CD4-positive, CD25-positive, alpha-beta regulatory T cell (primary cell): ENCODE data around the gene SLC22A7. TPM values are rescaled to one million over a fixed set of nuclear protein-coding genes. Genes with fewer than 3 reads are reported as not detected.
"Not testable (repeated sequence)": the region's sequence is repeated elsewhere in the genome, so short reads cannot be mapped to it uniquely, and the experiment has no call there.

Experiments
- ATAC-seq, 2 donors: fragments of 150-1000 bp; cut with Tn5 transposase; one replicate each; pipeline ENCODE4 v1.10.0; 2021; ENCODE audit warnings: low read depth in 2 of 2, moderate number of reproducible peaks in 2 of 2, moderate library complexity in 1 of 2
- DNase-seq, 3 donors: peaks; one replicate each; pipeline versions ENCODE4 v3.0.0 to v3.0.0-alpha.2; 2012 to 2022; ENCODE audit warnings: mixed read lengths in 1 of 3
- H3K27ac ChIP-seq: one replicate; pipeline ENCODE4 v1.7.0; 2013; ENCODE audit warnings: mild to moderate bottlenecking, low read length; ENCODE audit not compliant: insufficient read depth, poor library complexity, severe bottlenecking
- H3K27me3 ChIP-seq: one replicate; pipeline ENCODE4 v1.7.0; 2013; ENCODE audit warnings: low read length; ENCODE audit not compliant: control insufficient read depth, insufficient read depth
- H3K36me3 ChIP-seq: one replicate; pipeline ENCODE4 v1.7.0; 2013; ENCODE audit warnings: mild to moderate bottlenecking, low read length, moderate library complexity; ENCODE audit not compliant: control insufficient read depth, insufficient read depth
- H3K4me1 ChIP-seq: 2 replicates; pipeline ENCODE4 v1.7.0; 2013; ENCODE audit warnings: mild to moderate bottlenecking, low read length; ENCODE audit not compliant: insufficient read depth, control insufficient read depth, poor library complexity, severe bottlenecking
- H3K4me3 ChIP-seq: one replicate; pipeline ENCODE4 v1.7.0; 2013; ENCODE audit warnings: low read depth, mild to moderate bottlenecking, low read length, moderate library complexity
- H3K9me3 ChIP-seq, 2 experiments: 1 replicate in 1 of 2; 2 replicates in 1 of 2; pipeline ENCODE4 v1.7.0; 2013; ENCODE audit warnings: low read length in 2 of 2, mild to moderate bottlenecking in 1 of 2, moderate library complexity in 1 of 2; ENCODE audit not compliant: control insufficient read depth in 2 of 2
- H3K27ac Mint-ChIP-seq, 3 donors: one replicate each; pipeline ENCODE4 v1.8.0; 2020 to 2022; ENCODE audit warnings: mild to moderate bottlenecking in 3 of 3, mixed read lengths in 3 of 3, moderate library complexity in 2 of 3
- H3K27me3 Mint-ChIP-seq: one replicate; pipeline ENCODE4 v1.8.0; 2022; ENCODE audit warnings: mild to moderate bottlenecking, mixed read lengths
- H3K36me3 Mint-ChIP-seq: one replicate; pipeline ENCODE4 v1.8.0; 2020; ENCODE audit warnings: mixed read lengths
- H3K4me1 Mint-ChIP-seq, 4 donors: one replicate each; pipeline ENCODE4 v1.8.0; 2020 to 2022; ENCODE audit warnings: mixed read lengths in 4 of 4, mild to moderate bottlenecking in 1 of 4
- H3K4me3 Mint-ChIP-seq, 4 donors: one replicate each; pipeline ENCODE4 v1.8.0; 2020 to 2022; ENCODE audit warnings: mild to moderate bottlenecking in 4 of 4, mixed read lengths in 4 of 4, moderate library complexity in 3 of 4
- H3K9me3 Mint-ChIP-seq, 7 donors: one replicate each; pipeline ENCODE4 v1.8.0; 2020 to 2022; ENCODE audit warnings: mixed read lengths in 7 of 7, mild to moderate bottlenecking in 3 of 7, moderate library complexity in 2 of 7
- polyA plus RNA-seq, 4 donors: library from polyadenylated mRNA; unstranded; fragments of 300-500 nt; fragmentation: Illumina TruSeq; gene quantifications; one replicate each; pipeline ENCODE4 v1.2.3, GENCODE V29; 2021
- total RNA-seq: library from RNA; stranded (reverse); gene quantifications from one replicate; pipeline ENCODE4 v1.2.3, GENCODE V29; 2022

The SLC22A7 gene
- total and polyA plus RNA-seq, 5 donors from 2014 or later = not detected

- H3K4me3 ChIP-seq, DNase-seq, H3K27ac ChIP-seq, H3K4me1 Mint-ChIP-seq, H3K36me3 ChIP-seq, H3K4me1 ChIP-seq, H3K9me3 Mint-ChIP-seq, H3K36me3 Mint-ChIP-seq, H3K9me3 ChIP-seq, H3K27me3 Mint-ChIP-seq, H3K27me3 ChIP-seq, H3K4me3 Mint-ChIP-seq, ATAC-seq: not testable (repeated sequence)
- H3K27ac Mint-ChIP-seq = peak overlapping the region in 1 of 3 donors; percentile 38
Measured at GRCh38 chr6:43303006-43303405, 4.9 kb downstream of the SLC22A7 start.

DNA sequence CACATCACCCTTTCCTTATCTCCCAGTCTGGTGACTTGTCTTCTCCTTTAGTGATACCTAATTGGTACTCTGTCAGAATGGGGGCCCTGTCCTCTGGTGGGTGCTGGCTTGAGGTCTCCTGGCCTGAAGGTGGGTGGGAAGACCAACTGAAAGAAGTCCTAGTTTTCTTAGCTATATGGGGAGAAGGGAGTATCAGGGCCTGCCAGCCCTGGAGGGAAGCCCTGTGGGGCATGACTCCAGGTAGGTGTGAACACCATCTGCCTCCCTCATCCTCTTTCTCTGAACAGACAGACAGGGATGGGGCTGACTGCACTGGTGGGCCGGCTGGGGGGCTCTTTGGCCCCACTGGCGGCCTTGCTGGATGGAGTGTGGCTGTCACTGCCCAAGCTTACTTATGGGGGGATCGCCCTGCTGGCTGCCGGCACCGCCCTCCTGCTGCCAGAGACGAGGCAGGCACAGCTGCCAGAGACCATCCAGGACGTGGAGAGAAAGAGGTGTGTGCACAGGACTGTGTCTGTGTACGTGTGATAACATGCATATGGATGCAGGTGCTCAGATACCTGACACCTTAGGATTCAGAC lies 5.8 kb downstream of the SLC22A7 start:
- Mint-ChIP-seq H3K4me3 (no peak overlapping the region), H3K27me3 (no peaks in the 10 kb centered on the region), H3K36me3 (no peaks in the 10 kb centered on the region), H3K9me3 (no peaks in the 10 kb centered on the region), H3K4me1 (peaks cover 0 to 12% (median 2%) of the 10 kb centered on the region in 4 donors), H3K27ac (no peak overlapping the region)
- ATAC-seq (no peak), DNase-seq (no peak)
- peaks cover 4% of the 10 kb centered on the region for H3K4me1 ChIP-seq
- no peak overlapping the region for H3K27ac ChIP-seq
- H3K4me3 ChIP-seq = no peak overlapping the region
- H3K27me3 ChIP-seq = no peaks in the 10 kb centered on the region
- H3K9me3 ChIP-seq = no peaks in the 10 kb centered on the region
- no peaks in the 10 kb centered on the region for H3K36me3 ChIP-seq

- no peak overlapping the region for H3K27ac Mint-ChIP-seq
- peaks cover 0 to 16% (median 5%) of the 10 kb centered on the region in 4 donors for H3K4me1 Mint-ChIP-seq
- H3K9me3 ChIP-seq = no peaks in the 10 kb centered on the region
- H3K27me3 ChIP-seq = no peaks in the 10 kb centered on the region
- no peak overlapping the region for H3K4me3 ChIP-seq
- no peaks in the 10 kb centered on the region for H3K27me3 Mint-ChIP-seq
- H3K27ac ChIP-seq = no peak overlapping the region
- ATAC-seq (no peak), DNase-seq (no peak)
- peaks cover 9% of the 10 kb centered on the region for H3K4me1 ChIP-seq
- no peaks in the 10 kb centered on the region for H3K36me3 ChIP-seq
- H3K4me3 Mint-ChIP-seq = no peak overlapping the region
- H3K9me3 Mint-ChIP-seq = no peaks in the 10 kb centered on the region
- H3K36me3 Mint-ChIP-seq = no peaks in the 10 kb centered on the region
Measured at GRCh38 chr6:43304361-43304760, 6.3 kb downstream of the SLC22A7 start.

DNA sequence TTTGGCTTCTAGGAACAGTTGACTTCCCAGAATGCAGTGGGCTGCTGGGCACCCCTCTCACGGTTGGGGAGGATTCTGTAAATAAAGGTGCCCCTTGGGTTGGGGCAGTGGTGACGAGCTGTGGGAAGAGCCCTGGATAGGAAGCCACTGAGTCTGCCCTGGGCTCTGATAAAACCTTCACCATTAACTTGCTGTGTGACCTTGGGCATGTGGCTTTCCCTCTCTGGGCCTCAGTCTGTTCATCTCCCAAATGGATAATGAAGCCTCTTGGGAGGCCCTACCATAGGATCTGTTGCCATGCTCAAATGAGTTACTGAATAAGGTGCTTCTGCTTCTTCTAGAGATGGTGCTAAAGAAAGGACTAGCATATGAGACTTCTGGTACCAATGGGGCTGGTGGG lies 6.8 kb downstream of the SLC22A7 start:
- Histone ChIP-seq H3K4me3 (no peak overlapping the region), H3K36me3 (no peaks in the 10 kb centered on the region), H3K9me3 (no peaks in the 10 kb centered on the region), H3K27me3 (no peaks in the 10 kb centered on the region), H3K27ac (no peak overlapping the region), H3K4me1 (peaks cover 9% of the 10 kb centered on the region)
- Mint-ChIP-seq H3K36me3 (no peaks in the 10 kb centered on the region), H3K4me1 (peaks cover 0 to 16% (median 5%) of the 10 kb centered on the region in 4 donors), H3K9me3 (no peaks in the 10 kb centered on the region), H3K27me3 (no peaks in the 10 kb centered on the region), H3K4me3 (no peak overlapping the region), H3K27ac (no peak overlapping the region)
- no peak for DNase-seq
- no peak for ATAC-seq

DNA sequence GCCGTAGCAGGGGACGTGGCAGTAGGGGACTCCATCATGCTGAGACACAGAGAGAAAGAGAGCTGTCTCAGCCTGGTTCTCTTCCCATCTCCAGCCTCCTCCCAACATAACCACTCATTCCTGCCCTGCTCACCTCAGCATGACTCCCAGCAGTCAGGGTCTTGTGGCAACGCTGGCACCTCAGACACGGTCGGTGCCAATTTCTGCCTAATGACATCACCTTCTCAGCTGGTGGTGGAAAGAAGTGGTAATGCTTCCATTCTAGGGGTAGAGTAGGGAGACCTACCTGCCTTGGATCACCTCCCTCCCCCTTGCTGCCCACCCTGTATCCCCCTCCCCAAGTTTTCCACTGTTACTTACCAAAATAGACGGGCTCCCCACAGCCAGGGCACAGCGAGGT lies 8.0 kb downstream of the SLC22A7 start:
- H3K4me3 ChIP-seq = no peak overlapping the region
- Mint-ChIP-seq H3K4me1 (peaks cover 0 to 19% (median 5%) of the 10 kb centered on the region in 4 donors), H3K27me3 (no peaks in the 10 kb centered on the region), H3K36me3 (no peaks in the 10 kb centered on the region), H3K4me3 (no peak overlapping the region), H3K9me3 (no peaks in the 10 kb centered on the region), H3K27ac (peak overlapping the region in 1 of 3 donors; percentile 29)
- DNase-seq (no peak), ATAC-seq (no peak)
- H3K4me1 ChIP-seq = peaks cover 9% of the 10 kb centered on the region
- no peak overlapping the region for H3K27ac ChIP-seq
- no peaks in the 10 kb centered on the region for H3K27me3 ChIP-seq
- H3K9me3 ChIP-seq = no peaks in the 10 kb centered on the region
- H3K36me3 ChIP-seq = no peaks in the 10 kb centered on the region

- Mint-ChIP-seq H3K27ac (peak overlapping the region in 2 of 3 donors; percentile 82 to 84), H3K27me3 (no peaks in the 10 kb centered on the region)
Measured at GRCh38 chr6:43307451-43308100, 9.5 kb downstream of the SLC22A7 start.

GRCh38 chr6:43308101-43308989 lies 10.3 kb downstream of the SLC22A7 start, which contains the start of gene CRIP3:
CRIP3 (minus strand) TSS chr6:43308826; CDS start chr6:43308792, 34 bp downstream.
- no peaks in the 10 kb centered on the region for H3K9me3 ChIP-seq
- H3K36me3 ChIP-seq = no peaks in the 10 kb centered on the region
- ATAC-seq = peak; percentile 70 to 76
- H3K27ac ChIP-seq = no peak within 1 kb of the TSS
- Mint-ChIP-seq H3K27ac (peak within 1 kb of the TSS in 2 of 3 donors; percentile 49 to 62), H3K36me3 (peaks cover 2% of the 10 kb centered on the region), H3K4me3 (peak within 1 kb of the TSS; percentile 62 to 88 (median 76)), H3K27me3 (no peaks in the 10 kb centered on the region), H3K9me3 (no peaks in the 10 kb centered on the region), H3K4me1 (peaks cover 0 to 19% (median 5%) of the 10 kb centered on the region in 4 donors)
- peak; percentile 29 to 73 (median 47) for DNase-seq
- no peaks in the 10 kb centered on the region for H3K27me3 ChIP-seq
- peak within 1 kb of the TSS; percentile 75 for H3K4me3 ChIP-seq
- H3K4me1 ChIP-seq = peaks cover 9% of the 10 kb centered on the region

More at GRCh38 chr6:43307451-43308100, 9.5 kb downstream of the SLC22A7 start:
- H3K4me3 ChIP-seq = no peak overlapping the region
- Mint-ChIP-seq H3K4me3 (peak overlapping the region; percentile 24 to 93 (median 55)), H3K36me3 (no peaks in the 10 kb centered on the region), H3K9me3 (no peaks in the 10 kb centered on the region), H3K4me1 (peaks cover 0 to 19% (median 5%) of the 10 kb centered on the region in 4 donors)
- no peaks in the 10 kb centered on the region for H3K36me3 ChIP-seq
- no peak overlapping the region for H3K27ac ChIP-seq
- no peaks in the 10 kb centered on the region for H3K9me3 ChIP-seq
- peaks cover 9% of the 10 kb centered on the region for H3K4me1 ChIP-seq
- no peak for DNase-seq
- no peaks in the 10 kb centered on the region for H3K27me3 ChIP-seq
- ATAC-seq = no peak
